HepG2 (cell line): ENCODE results near the gene RAB6A. TPM values are rescaled to one million over a fixed set of nuclear protein-coding genes. Genes with fewer than 3 reads are reported as not detected.

Source experiments
- ATAC-seq: fragments of 200-7000 bp; cut with Tn5 transposase; 3 replicates; pipeline ENCODE4 v1.9.1; 2020; ENCODE audit warnings: mild to moderate bottlenecking, moderate library complexity
- BruUV-seq: library from RNA; stranded (reverse); fragments of 400-500 nt; replicated peaks from 2 replicates; lab custom pipeline; 2021; lab: Mats Ljungman, UMichigan
- CTCF ChIA-PET: fragments of 300-600 bp; formaldehyde crosslinking; extraction: SDS; loops from one replicate; lab custom pipeline; 2021; ENCODE audit warnings: low total read pairs, inconsistent platforms, low intra/inter-chr PET ratio; lab: Yijun Ruan, JAX
- POLR2A ChIA-PET: fragments of 350-600 bp; sonication (Branson Sonifier 250); formaldehyde crosslinking; loops from one replicate; lab custom pipeline; 2020; ENCODE audit warnings: antibody characterized with exemption, inconsistent platforms; lab: Yijun Ruan, JAX
- DNase-seq: peaks from one replicate; pipeline ENCODE4 v3.0.0-alpha.2; 2015; ENCODE audit warnings: low spot score
- FAIRE-seq: peaks from 3 replicates; lab custom pipeline; 2011; peaks lifted over from hg19 to GRCh38; lab: Jason Lieb, UNC
- H2AFZ ChIP-seq: one replicate; pipeline ENCODE4 v1.6.1; 2011; ENCODE audit warnings: low read length, inconsistent platforms
- H3K27ac ChIP-seq: fragments of 300-600 bp; 3 replicates; pipeline ENCODE4 v1.8.0; 2011; ENCODE audit warnings: mixed run types, mild to moderate bottlenecking, mixed read lengths, low read length, inconsistent platforms; ENCODE audit not compliant: insufficient read depth; ENCODE audit errors: extremely low read length
- H3K27me3 ChIP-seq, 2 experiments: fragments of 200-600 bp in 1 of 2; 2 replicates in 1 of 2; 3 replicates in 1 of 2; pipeline versions ENCODE4 v1.6.0 to v1.8.0; 2011; ENCODE audit warnings: low read length in 2 of 2, mild to moderate bottlenecking in 2 of 2, moderate library complexity in 2 of 2, inconsistent platforms in 1 of 2; ENCODE audit not compliant: insufficient read depth in 2 of 2, control insufficient read depth in 1 of 2
- H3K36me3 ChIP-seq, 2 experiments: fragments of 200-600 bp in 1 of 2; replicated peaks in 1 of 2; 2 replicates in 1 of 2; 3 replicates in 1 of 2; pipeline versions ENCODE4 v1.5.1 to v1.8.0; 2011; ENCODE audit warnings: low read length in 2 of 2, inconsistent platforms in 1 of 2; ENCODE audit not compliant: insufficient read depth in 2 of 2, control insufficient read depth in 1 of 2
- H3K4me1 ChIP-seq: 2 replicates; pipeline ENCODE4 v1.5.1; 2012; ENCODE audit warnings: low read length, inconsistent platforms; ENCODE audit not compliant: insufficient read depth
- H3K4me2 ChIP-seq: 2 replicates; pipeline ENCODE4 v1.6.0; 2011; ENCODE audit warnings: low read depth, low read length, inconsistent platforms
- H3K4me3 ChIP-seq, 3 experiments: fragments of 200-600 bp in 1 of 3; sonication (generic), shearing (Covaris generic) in 1 of 3; replicated peaks in 1 of 3; 2 replicates each; pipeline ENCODE4 v1.5.1; 2011 to 2016; ENCODE audit warnings: low read length in 3 of 3, inconsistent platforms in 2 of 3, low read depth in 2 of 3, mild to moderate bottlenecking in 2 of 3, control low read depth in 1 of 3, mixed read lengths in 1 of 3; ENCODE audit not compliant: insufficient read depth in 1 of 3
- H3K79me2 ChIP-seq: one replicate; pipeline ENCODE4 v1.6.1; 2011; ENCODE audit warnings: low read length, inconsistent platforms; ENCODE audit not compliant: insufficient read depth
- H3K9ac ChIP-seq: 2 replicates; pipeline ENCODE4 v1.6.0; 2011; ENCODE audit warnings: mild to moderate bottlenecking, low read depth, low read length, inconsistent platforms; ENCODE audit not compliant: insufficient read depth
- H3K9me3 ChIP-seq: 2 replicates; pipeline ENCODE4 v1.5.1; 2012; ENCODE audit warnings: mild to moderate bottlenecking, low read length
- H4K20me1 ChIP-seq: 2 replicates; pipeline ENCODE4 v1.6.0; 2011; ENCODE audit warnings: inconsistent platforms, mild to moderate bottlenecking, low read length, moderate library complexity; ENCODE audit not compliant: insufficient read depth
- CSRNP2 ChIP-seq: sonication (generic); formaldehyde crosslinking; conservative IDR thresholded peaks from 2 replicates; pipeline ENCODE4 v1.8.0; 2022; ENCODE audit warnings: low read depth, missing genetic modification reagents
- E2F5 ChIP-seq: sonication (generic); formaldehyde crosslinking; conservative IDR thresholded peaks from 2 replicates; pipeline ENCODE4 v1.4.0; 2020; ENCODE audit warnings: missing genetic modification reagents
- HOXA7 ChIP-seq: sonication (generic); formaldehyde crosslinking; IDR thresholded peaks from 2 replicates; pipeline ENCODE4 v1.8.1; 2022; ENCODE audit warnings: mild to moderate bottlenecking, missing genetic modification reagents, moderate library complexity
- HOXA9 ChIP-seq: sonication (generic); formaldehyde crosslinking; IDR thresholded peaks from 2 replicates; pipeline ENCODE4 v1.8.1; 2022; ENCODE audit warnings: missing genetic modification reagents, mild to moderate bottlenecking, moderate library complexity, borderline replicate concordance
- JUN ChIP-seq: sonication (generic); formaldehyde crosslinking; IDR thresholded peaks from 2 replicates; pipeline ENCODE4 v1.4.0; 2020; ENCODE audit warnings: mild to moderate bottlenecking, missing genetic modification reagents
- LBX2 ChIP-seq: sonication (generic); formaldehyde crosslinking; IDR thresholded peaks from 2 replicates; pipeline ENCODE4 v1.5.0; 2020; ENCODE audit warnings: missing genetic modification reagents, mild to moderate bottlenecking, borderline replicate concordance
- MNT ChIP-seq: fragments of 450-650 bp; IDR thresholded peaks from 2 replicates; pipeline ENCODE4 v1.6.1; 2016
- MTF2 ChIP-seq: sonication (generic); formaldehyde crosslinking; IDR thresholded peaks from 2 replicates; pipeline ENCODE4 v1.5.0; 2020; ENCODE audit warnings: missing genetic modification reagents, borderline replicate concordance
- SIX4 ChIP-seq: sonication (generic); formaldehyde crosslinking; IDR thresholded peaks from 2 replicates; pipeline ENCODE4 v1.4.0; 2020; ENCODE audit warnings: missing genetic modification reagents
- STAT6 ChIP-seq: sonication (generic); formaldehyde crosslinking; IDR thresholded peaks from 2 replicates; pipeline ENCODE4 v1.4.0; 2020; ENCODE audit warnings: missing genetic modification reagents, mild to moderate bottlenecking, borderline replicate concordance
- TFDP1 ChIP-seq: IDR thresholded peaks from 2 replicates; pipeline ENCODE4 v1.6.1; 2016; ENCODE audit warnings: missing compliant biosample characterization, missing genetic modification reagents, borderline replicate concordance
- ZNF143 ChIP-seq: sonication (generic); formaldehyde crosslinking; IDR thresholded peaks from 2 replicates; pipeline ENCODE4 v1.4.0; 2020; ENCODE audit warnings: missing genetic modification reagents
- ZNF556 ChIP-seq: sonication (generic); formaldehyde crosslinking; IDR thresholded peaks from 2 replicates; pipeline ENCODE4 v1.4.0; 2020; ENCODE audit warnings: mild to moderate bottlenecking, missing genetic modification reagents, borderline replicate concordance
- ZNF678 ChIP-seq: sonication (generic); formaldehyde crosslinking; IDR thresholded peaks from 2 replicates; pipeline ENCODE4 v1.4.0; 2020; ENCODE audit warnings: mild to moderate bottlenecking, missing genetic modification reagents
- ZNF7 ChIP-seq: IDR thresholded peaks from 2 replicates; pipeline ENCODE4 v1.6.1; 2016; ENCODE audit warnings: missing biosample characterization, missing genetic modification reagents
- ZNF746 ChIP-seq: sonication (generic); formaldehyde crosslinking; IDR thresholded peaks from 2 replicates; pipeline ENCODE4 v1.8.0; 2022; ENCODE audit warnings: mild to moderate bottlenecking, missing genetic modification reagents
- WGBS: methylation state at CpG from one replicate; pipeline ENCODE4 v1.1.6; 2017; ENCODE audit warnings: low lambda C conversion rate; 5-methylcytosine and 5-hydroxymethylcytosine counted together
- in situ Hi-C: cut with HindIII; loops from 2 replicates; pipeline ENCODE4 v1.10.0; 2017; ENCODE audit warnings: low pct_unique_long_range_greater_than_20kb; ENCODE audit not compliant: extremely low pct_ligation_motif_present
- intact Hi-C: fragments of 100-400 bp; cut with micrococcal nuclease; formaldehyde crosslinking; loops from one replicate; pipeline ENCODE4 v1.10.0; 2022; ENCODE audit not compliant: unreplicated experiment
- polyA plus RNA-seq, 8 experiments: library from polyadenylated mRNA; depleted of rRNA in 3 of 8; stranded (reverse) in 7 of 8; unstranded in 1 of 8; fragments of >200 nt; fragmentation: Illumina TruSeq in 4 of 8; extraction: Trizol in 4 of 8; gene quantifications; 2 replicates each; pipeline versions ENCODE4 v1.2.1 to v1.2.3, GENCODE V29; 2011 to 2016; ENCODE audit warnings: low read depth in 4 of 8, missing spikeins in 1 of 8, mixed read lengths in 1 of 8; ENCODE audit not compliant: insufficient read depth in 1 of 8
- total RNA-seq, 5 experiments: library from RNA; depleted of rRNA; stranded (reverse); fragments of >200 nt; fragmentation: Illumina TruSeq; extraction: Trizol; gene quantifications; 2 replicates each; pipeline ENCODE4 v1.2.3, GENCODE V29; 2016; ENCODE audit warnings: low read depth in 1 of 5

Gene RAB6A
- total and polyA plus RNA-seq, 2 of the 13 experiments (the other 11 are each of a cell fraction or from before 2014, with no cell fraction given) = 74.3 to 121 TPM

- TF ChIP-seq MNT = no peak
- no peak for TF ChIP-seq JUN
Observed at GRCh38 chr11:73710964-73711363, 49.9 kb downstream of the RAB6A start (continued).

GRCh38 chr11:73705053-73705452, 55.8 kb downstream of the RAB6A start:
- ChIA-PET CTCF (no interaction called here), POLR2A (no interaction called here)
- ATAC-seq (no peak), DNase-seq (no peak), FAIRE-seq (no peak)
- Histone ChIP-seq H3K79me2 (no peaks in the 10 kb centered on the region), H3K9ac (no peak overlapping the region), H3K9me3 (no peaks in the 10 kb centered on the region), H3K36me3 (peaks cover 9 to 51% of the 10 kb centered on the region in 2 experiments), H3K4me1 (no peaks in the 10 kb centered on the region), H2AFZ (no peak overlapping the region), H3K27me3 (no peaks in the 10 kb centered on the region), H4K20me1 (no peaks in the 10 kb centered on the region), H3K4me2 (no peak overlapping the region), H3K4me3 (no peak overlapping the region), H3K27ac (no peak overlapping the region)
- in situ Hi-C loops = no loop called here
- BruUV-seq = no TSS peak
- intact Hi-C loops = no loop called here
- 94% methylated on average over 1 of the region's 1 CpG for WGBS
- TF ChIP-seq ZNF746 (CRISPR knock-in tag) = no peak
- TF ChIP-seq ZNF678 (CRISPR knock-in tag) = no peak
- no peak for TF ChIP-seq HOXA9 (CRISPR knock-in tag)
- no peak for TF ChIP-seq STAT6
- no peak for TF ChIP-seq E2F5 (CRISPR knock-in tag)
- TF ChIP-seq TFDP1 (CRISPR knock-in tag) = no peak
- TF ChIP-seq ZNF143 = no peak
- no peak for TF ChIP-seq CSRNP2 (CRISPR knock-in tag)
- no peak for TF ChIP-seq LBX2
- TF ChIP-seq HOXA7 (CRISPR knock-in tag) = no peak
- TF ChIP-seq ZNF7 (CRISPR knock-in tag) = no peak
- TF ChIP-seq SIX4 = no peak
- TF ChIP-seq ZNF556 (CRISPR knock-in tag) = no peak
- no peak for TF ChIP-seq MTF2 (CRISPR knock-in tag)
